C4-2B (cell line): ENCODE data around the gene MS4A12.
"Not testable (repeated sequence)": the region's sequence is repeated elsewhere in the genome, so short reads cannot be mapped to it uniquely, and the experiment has no call there.

Experiments used
- H3K27ac ChIP-seq: fragments of 450-650 bp; 2 replicates; pipeline ENCODE4 v1.5.1; 2017
- ZFX ChIP-seq: fragments of 450-650 bp; IDR thresholded peaks from 2 replicates; pipeline ENCODE4 v1.6.1; 2017
- TF ChIP-seq, protein P1 (sequence below): fragments of 450-650 bp; conservative IDR thresholded peaks from 2 replicates; pipeline ENCODE4 v1.5.1; 2017; ENCODE audit warnings: mild to moderate bottlenecking

MS4A12 gene

DNA sequence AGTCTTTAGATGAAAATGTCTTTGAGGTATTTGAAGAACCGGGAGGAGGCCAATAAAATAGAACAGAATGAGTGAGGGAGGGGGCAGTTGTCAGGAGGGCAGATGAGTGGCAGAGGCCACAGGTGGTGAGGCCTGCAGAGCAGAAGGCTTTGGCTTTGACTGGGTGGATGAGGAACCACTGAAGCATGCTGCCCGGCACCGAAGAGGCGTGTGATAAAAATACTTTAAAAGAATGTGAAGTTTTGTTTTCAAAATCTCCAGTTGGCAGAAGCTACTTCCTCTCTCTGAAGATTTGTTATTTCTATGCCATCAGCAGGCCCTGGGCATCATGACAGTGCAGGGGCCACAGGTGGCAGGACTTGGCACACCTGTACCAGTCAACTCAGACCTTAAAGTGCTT, 6.3 kb downstream of the MS4A12 start:
- no peak overlapping the region for H3K27ac ChIP-seq
- TF ChIP-seq ZFX, result no peak
- TF ChIP-seq, protein P1, sequence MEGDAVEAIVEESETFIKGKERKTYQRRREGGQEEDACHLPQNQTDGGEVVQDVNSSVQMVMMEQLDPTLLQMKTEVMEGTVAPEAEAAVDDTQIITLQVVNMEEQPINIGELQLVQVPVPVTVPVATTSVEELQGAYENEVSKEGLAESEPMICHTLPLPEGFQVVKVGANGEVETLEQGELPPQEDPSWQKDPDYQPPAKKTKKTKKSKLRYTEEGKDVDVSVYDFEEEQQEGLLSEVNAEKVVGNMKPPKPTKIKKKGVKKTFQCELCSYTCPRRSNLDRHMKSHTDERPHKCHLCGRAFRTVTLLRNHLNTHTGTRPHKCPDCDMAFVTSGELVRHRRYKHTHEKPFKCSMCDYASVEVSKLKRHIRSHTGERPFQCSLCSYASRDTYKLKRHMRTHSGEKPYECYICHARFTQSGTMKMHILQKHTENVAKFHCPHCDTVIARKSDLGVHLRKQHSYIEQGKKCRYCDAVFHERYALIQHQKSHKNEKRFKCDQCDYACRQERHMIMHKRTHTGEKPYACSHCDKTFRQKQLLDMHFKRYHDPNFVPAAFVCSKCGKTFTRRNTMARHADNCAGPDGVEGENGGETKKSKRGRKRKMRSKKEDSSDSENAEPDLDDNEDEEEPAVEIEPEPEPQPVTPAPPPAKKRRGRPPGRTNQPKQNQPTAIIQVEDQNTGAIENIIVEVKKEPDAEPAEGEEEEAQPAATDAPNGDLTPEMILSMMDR, result no peak

DNA sequence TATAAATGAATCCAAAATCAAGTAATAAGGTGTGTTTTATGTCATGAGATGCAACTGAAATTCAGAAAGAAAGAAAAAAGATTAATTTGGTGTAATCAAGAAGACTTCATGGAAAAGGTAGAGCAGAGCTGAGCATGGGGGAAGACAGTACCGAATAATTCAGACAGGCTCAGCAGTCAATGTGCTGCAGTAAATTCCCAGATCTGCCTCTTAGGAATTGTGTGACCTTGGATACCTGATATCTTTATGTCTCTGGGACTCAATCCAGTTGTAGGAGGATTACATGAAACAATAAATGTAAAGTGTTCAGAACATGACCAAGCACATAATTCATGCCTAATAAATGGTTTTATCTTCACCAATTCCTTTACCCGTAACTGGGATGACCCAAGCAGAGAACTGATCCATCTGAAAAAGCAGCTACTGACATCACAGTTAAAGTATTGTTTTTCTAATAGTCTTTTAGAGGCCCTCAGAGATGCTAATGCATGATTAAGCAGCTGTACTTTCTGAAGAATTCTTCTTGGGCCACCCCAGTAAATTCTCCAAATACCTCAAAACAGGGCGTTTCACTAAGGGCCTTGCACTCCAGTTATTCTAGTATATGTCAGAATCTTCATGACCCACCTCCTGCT, 7.8 kb downstream of the MS4A12 start:
- no peak for TF ChIP-seq ZFX
- TF ChIP-seq, protein P1, result no peak

DNA sequence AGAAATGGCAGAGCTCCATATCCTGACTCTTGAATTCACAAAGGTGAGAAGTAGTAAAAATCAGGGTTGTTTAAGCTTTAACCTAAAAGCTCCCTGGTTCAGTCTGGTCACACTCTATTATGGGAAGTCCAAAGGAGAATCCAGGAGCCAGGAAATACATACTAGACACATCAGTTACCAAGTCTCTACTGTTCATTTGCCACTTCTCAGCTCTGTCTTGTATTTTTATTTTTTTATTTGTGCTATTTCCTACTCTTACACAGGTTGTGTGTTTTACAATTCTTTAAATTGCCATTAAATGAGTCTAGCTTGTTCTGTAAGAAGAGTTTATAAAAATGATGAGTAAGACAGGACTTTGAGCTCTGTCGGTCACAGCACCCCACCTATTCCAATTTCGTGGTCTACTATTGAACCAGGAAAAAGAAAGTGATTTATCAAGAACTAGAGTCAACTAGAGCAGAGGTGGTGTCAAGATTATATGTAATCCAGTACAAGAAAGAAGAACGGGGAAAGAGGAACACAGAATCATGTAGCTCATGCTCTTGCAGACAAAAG, 9.7 kb downstream of the MS4A12 start:
- no peak overlapping the region for H3K27ac ChIP-seq
- TF ChIP-seq ZFX, result no peak
- TF ChIP-seq, protein P1, result no peak

More for the DNA sequence above, 7.8 kb downstream of the MS4A12 start:
- H3K27ac ChIP-seq, result no peak overlapping the region

DNA sequence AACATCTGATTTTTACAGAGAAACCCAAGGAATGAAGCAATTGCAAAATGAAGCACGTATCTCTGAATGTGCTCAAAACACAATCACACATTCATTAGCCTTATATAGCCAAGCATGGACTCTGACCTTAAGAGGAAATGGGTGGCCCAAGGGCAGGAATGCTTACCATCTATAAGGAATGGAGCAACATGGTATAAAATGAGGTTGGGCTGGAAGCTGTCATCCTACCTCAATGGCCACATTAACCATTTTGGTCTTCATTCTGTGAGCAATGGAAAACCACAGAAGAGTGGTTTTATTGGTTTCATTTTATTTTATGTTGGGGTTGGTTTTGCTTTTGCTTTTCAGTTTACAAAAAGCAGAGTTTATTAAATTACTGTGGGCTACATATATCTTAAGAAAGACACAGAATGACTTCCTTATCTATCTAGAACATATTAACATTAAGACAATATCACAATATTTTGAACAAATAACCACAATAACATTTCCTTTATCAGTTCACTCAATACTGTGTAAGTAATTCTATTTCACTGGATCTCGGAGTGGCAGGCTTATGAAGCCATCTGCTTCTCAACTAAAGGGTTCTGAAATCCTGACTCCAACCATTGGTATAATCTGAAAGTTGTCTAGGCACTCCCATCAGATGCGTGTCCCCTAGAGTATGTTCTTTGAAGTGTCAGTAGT, 11.8 kb downstream of the MS4A12 start:
- TF ChIP-seq ZFX, result no peak
- TF ChIP-seq, protein P1, result no peak
- no peak overlapping the region for H3K27ac ChIP-seq

DNA sequence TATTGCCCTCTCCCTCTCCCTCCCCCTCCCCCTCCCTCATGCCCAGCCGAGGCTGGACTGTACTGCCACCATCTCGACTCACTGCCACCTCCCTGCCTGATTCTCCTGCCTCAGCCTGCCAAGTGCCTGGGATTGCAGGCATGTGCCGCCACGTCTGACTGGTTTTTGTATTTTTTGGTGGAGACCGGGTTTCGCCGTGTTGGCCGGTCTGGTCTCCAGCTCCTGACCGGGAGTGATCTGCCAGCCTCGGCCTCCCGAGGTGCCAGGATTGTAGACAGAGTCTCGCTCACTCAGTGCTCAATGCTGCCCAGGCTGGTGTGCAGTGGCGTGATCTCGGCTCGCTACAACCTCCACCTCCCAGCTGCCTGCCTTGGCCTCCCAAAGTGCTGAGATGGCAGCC, 17.0 kb downstream of the MS4A12 start:
- not testable (repeated sequence) for H3K27ac ChIP-seq

DNA sequence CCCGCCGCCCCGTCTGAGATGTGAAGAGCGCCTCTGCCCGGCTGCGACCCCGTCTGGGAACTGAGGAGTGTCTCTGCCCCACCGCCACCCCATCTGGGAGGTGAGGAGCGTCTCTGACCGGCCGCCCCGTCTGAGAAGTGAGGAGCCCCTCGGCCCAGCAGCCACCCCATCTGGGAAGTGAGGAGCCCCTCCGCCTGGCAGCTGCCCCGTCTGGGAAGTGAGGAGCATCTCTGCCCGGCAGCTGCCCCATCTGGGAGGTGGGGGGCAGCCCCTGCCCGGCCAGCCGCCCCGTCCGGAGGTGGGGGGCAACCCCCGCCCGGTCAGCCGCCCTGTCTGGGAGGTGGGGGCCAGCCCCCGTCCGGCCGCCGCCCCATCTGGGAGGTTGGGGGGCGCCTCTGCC, 17.6 kb downstream of the MS4A12 start:
- not testable (repeated sequence) for H3K27ac ChIP-seq

DNA sequence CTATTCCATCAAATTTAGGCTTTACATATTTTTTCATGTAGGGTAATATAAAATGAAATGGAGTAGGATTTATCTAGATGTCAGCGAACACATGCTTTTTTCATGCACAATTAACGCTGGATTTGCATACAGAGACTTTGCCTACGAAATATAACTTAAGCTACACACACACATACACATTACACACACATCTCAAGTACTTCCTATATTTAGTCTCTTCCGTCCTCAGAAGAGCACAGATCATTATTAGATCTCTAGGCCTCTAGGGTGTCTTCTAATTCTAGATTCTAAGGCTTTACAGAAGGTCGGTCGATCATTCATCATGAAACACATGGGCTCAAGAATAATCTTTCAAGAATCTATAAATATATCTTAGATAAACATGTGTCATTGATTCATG, 18.8 kb downstream of the MS4A12 start:
- TF ChIP-seq ZFX, result no peak
- TF ChIP-seq, protein P1, result no peak
- H3K27ac ChIP-seq, result no peak overlapping the region

DNA sequence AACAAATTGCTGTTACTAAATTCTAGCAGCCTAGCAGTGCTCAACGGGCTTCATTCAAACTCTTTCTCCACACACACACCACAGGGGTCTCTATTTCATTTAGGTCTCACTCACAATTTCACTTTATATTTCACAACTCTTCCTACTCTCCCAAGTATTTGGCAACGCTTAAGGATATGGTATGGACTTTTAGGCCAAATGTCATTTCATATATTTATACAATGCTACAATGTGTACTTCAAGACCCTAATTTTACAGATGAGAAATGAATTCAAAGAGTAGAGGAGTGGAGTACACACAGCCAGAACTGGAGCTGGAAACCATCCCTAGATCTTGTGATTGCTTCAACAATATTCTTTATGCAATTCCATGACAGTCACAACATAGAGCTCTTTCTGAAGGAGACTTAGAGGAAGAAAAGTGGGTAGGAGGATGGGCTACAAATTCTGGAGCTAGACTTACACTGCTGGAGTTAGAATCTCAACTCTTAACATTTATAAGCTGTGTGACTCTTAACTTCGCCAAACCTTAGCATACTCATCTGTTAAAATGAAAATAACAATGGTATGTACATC, 20.2 kb downstream of the MS4A12 start:
- H3K27ac ChIP-seq, result no peak overlapping the region
- TF ChIP-seq ZFX, result no peak
- TF ChIP-seq, protein P1, result no peak
